ENCODE results near the gene LRRFIP1. TPM values are rescaled to one million over a fixed set of nuclear protein-coding genes. Genes with fewer than 3 reads are reported as not detected.

LRRFIP1 gene
- total RNA-seq, 3 donors from 2014 or later (not counting 1 experiment from before 2014, with no cell fraction given), result 163 to 207 (median 188) TPM

GRCh38 chr2:237673130-237674001 is 46.0 kb downstream of the LRRFIP1 start:
- intact Hi-C loops (cut with micrococcal nuclease), result loop anchor here (1.0 to 5.0 kb wide), 5 partner anchors 20 to 615 kb away; partner anchors contain the start of gene PER2
- no peaks in the 10 kb centered on the region for H3K36me3 ChIP-seq (ENCODE audit: control insufficient read depth, insufficient read depth, low read length)
- Mint-ChIP-seq H3K4me1 (peaks cover 50 to 54% of the 10 kb centered on the region in 2 donors), H3K27me3 (ENCODE audit: low read depth in 2 of 2) (peaks cover 0 to 2% of the 10 kb centered on the region in 2 donors), H3K36me3 (no peaks in the 10 kb centered on the region), H3K27ac (peak overlapping the region; percentile 90 to 98), H3K4me3 (peak overlapping the region; percentile 93), H3K9me3 (no peaks in the 10 kb centered on the region)
- ATAC-seq (peak; percentile 72 to 86 (median 75)), DNase-seq (peak; percentile 81 to 96)
- peak overlapping the region; percentile 41 for H3K4me3 ChIP-seq (ENCODE audit: low read length)
- no peaks in the 10 kb centered on the region for H3K27me3 ChIP-seq (ENCODE audit: control insufficient read depth, insufficient read depth, low read length)
- no peaks in the 10 kb centered on the region for H3K9me3 ChIP-seq (ENCODE audit: control insufficient read depth, insufficient read depth, low read length)
- H3K4me1 ChIP-seq (ENCODE audit: control insufficient read depth, insufficient read depth, low read length), result peaks cover 54% of the 10 kb centered on the region
- peak overlapping the region; percentile 97 for H3K27ac ChIP-seq (ENCODE audit: low read length)
- peak; percentile 76 for TF ChIP-seq CTCF (IDR thresholded peaks at IDR 0.05)
- under 1% methylated on average over 39 of the region's 39 CpGs for WGBS (ENCODE audit: insufficient coverage)

- peak overlapping the region; percentile 90 to 98 for H3K27ac Mint-ChIP-seq
- Histone ChIP-seq H3K36me3 (ENCODE audit: control insufficient read depth, insufficient read depth, low read length) (no peaks in the 10 kb centered on the region), H3K27ac (ENCODE audit: low read length) (peak overlapping the region; percentile 97), H3K4me1 (ENCODE audit: control insufficient read depth, insufficient read depth, low read length) (peaks cover 55% of the 10 kb centered on the region), H3K27me3 (ENCODE audit: control insufficient read depth, insufficient read depth, low read length) (no peaks in the 10 kb centered on the region), H3K9me3 (ENCODE audit: control insufficient read depth, insufficient read depth, low read length) (no peaks in the 10 kb centered on the region), H3K4me3 (ENCODE audit: low read length) (peak overlapping the region; percentile 22)
- H3K4me3 Mint-ChIP-seq, result peak overlapping the region; percentile 93
- no peak for TF ChIP-seq CTCF (IDR thresholded peaks at IDR 0.05)
- no peaks in the 10 kb centered on the region for H3K9me3 Mint-ChIP-seq
- WGBS (ENCODE audit: insufficient coverage), result under 1% methylated on average over 17 of the region's 17 CpGs
- ATAC-seq (peak; percentile 68 to 84 (median 74)), DNase-seq (peak; percentile 83 to 96)
- peaks cover 50 to 59% of the 10 kb centered on the region in 2 donors for H3K4me1 Mint-ChIP-seq
- H3K27me3 Mint-ChIP-seq (ENCODE audit: low read depth in 2 of 2), result no peaks in the 10 kb centered on the region
- intact Hi-C loops (cut with micrococcal nuclease), result loop anchor here (1.0 to 5.0 kb wide), 3 partner anchors 12 to 614 kb away; partner anchors contain the start of gene PER2
- H3K36me3 Mint-ChIP-seq, result no peaks in the 10 kb centered on the region
Observed at GRCh38 chr2:237674731-237675276, 47.4 kb downstream of the LRRFIP1 start.

GRCh38 chr2:237675316-237675715 is 47.9 kb downstream of the LRRFIP1 start:
- no peaks in the 10 kb centered on the region for H3K9me3 Mint-ChIP-seq
- Histone ChIP-seq H3K9me3 (ENCODE audit: control insufficient read depth, insufficient read depth, low read length) (no peaks in the 10 kb centered on the region), H3K4me1 (ENCODE audit: control insufficient read depth, insufficient read depth, low read length) (peaks cover 55% of the 10 kb centered on the region), H3K27me3 (ENCODE audit: control insufficient read depth, insufficient read depth, low read length) (no peaks in the 10 kb centered on the region), H3K36me3 (ENCODE audit: control insufficient read depth, insufficient read depth, low read length) (no peaks in the 10 kb centered on the region), H3K27ac (ENCODE audit: low read length) (peak overlapping the region; percentile 97), H3K4me3 (ENCODE audit: low read length) (peak overlapping the region; percentile 22)
- intact Hi-C loops (cut with micrococcal nuclease), result loop anchor here (1.0 to 2.0 kb wide), 2 partner anchors 12 to 613 kb away; partner anchors contain the start of gene PER2
- no peak for ATAC-seq
- peak overlapping the region; percentile 90 to 98 for H3K27ac Mint-ChIP-seq
- peak in 1 of 2 donors; percentile 62 for DNase-seq
- no peaks in the 10 kb centered on the region for H3K27me3 Mint-ChIP-seq (ENCODE audit: low read depth in 2 of 2)
- H3K36me3 Mint-ChIP-seq, result no peaks in the 10 kb centered on the region
- H3K4me1 Mint-ChIP-seq, result peaks cover 50 to 59% of the 10 kb centered on the region in 2 donors
- 64% methylated on average over 4 of the region's 5 CpGs for WGBS (ENCODE audit: insufficient coverage)
- TF ChIP-seq CTCF (IDR thresholded peaks at IDR 0.05), result no peak
- H3K4me3 Mint-ChIP-seq, result peak overlapping the region; percentile 93
